ENCODE data around the gene CCDC90B.

The CCDC90B gene

GRCh38 chr11:83303316-83303715, 17.1 kb upstream of the CCDC90B start:
- Histone ChIP-seq H3K9me2 (replicated peaks; ENCODE audit: control insufficient read depth, low read length) (no peaks in the 10 kb centered on the region), H3K79me2 (ENCODE audit: control insufficient read depth, low read length) (no peaks in the 10 kb centered on the region), H3K27ac (ENCODE audit: low read depth, low read length) (no peak overlapping the region), H3K4me3 (ENCODE audit: low read length) (no peak overlapping the region), H3K36me3 (ENCODE audit: control insufficient read depth, low read length) (no peaks in the 10 kb centered on the region), H3K9me3 (ENCODE audit: control insufficient read depth, insufficient read depth, low read length) (no peaks in the 10 kb centered on the region), H3F3A (ENCODE audit: control insufficient read depth, insufficient read depth) (no peaks in the 10 kb centered on the region), H3K4me1 (ENCODE audit: control insufficient read depth, low read length) (no peaks in the 10 kb centered on the region), H3K4me2 (ENCODE audit: low read length) (no peak overlapping the region), H4K20me1 (ENCODE audit: control insufficient read depth, insufficient read depth, low read depth, low read length) (no peaks in the 10 kb centered on the region), H3K27me3 (ENCODE audit: control insufficient read depth, low read length) (no peaks in the 10 kb centered on the region)
- TF ChIP-seq EZH2phosphoT487 (IDR thresholded peaks at IDR 0.05; ENCODE audit: borderline replicate concordance, low read length), result no peak
- TF ChIP-seq, protein P1, sequence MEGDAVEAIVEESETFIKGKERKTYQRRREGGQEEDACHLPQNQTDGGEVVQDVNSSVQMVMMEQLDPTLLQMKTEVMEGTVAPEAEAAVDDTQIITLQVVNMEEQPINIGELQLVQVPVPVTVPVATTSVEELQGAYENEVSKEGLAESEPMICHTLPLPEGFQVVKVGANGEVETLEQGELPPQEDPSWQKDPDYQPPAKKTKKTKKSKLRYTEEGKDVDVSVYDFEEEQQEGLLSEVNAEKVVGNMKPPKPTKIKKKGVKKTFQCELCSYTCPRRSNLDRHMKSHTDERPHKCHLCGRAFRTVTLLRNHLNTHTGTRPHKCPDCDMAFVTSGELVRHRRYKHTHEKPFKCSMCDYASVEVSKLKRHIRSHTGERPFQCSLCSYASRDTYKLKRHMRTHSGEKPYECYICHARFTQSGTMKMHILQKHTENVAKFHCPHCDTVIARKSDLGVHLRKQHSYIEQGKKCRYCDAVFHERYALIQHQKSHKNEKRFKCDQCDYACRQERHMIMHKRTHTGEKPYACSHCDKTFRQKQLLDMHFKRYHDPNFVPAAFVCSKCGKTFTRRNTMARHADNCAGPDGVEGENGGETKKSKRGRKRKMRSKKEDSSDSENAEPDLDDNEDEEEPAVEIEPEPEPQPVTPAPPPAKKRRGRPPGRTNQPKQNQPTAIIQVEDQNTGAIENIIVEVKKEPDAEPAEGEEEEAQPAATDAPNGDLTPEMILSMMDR (IDR thresholded peaks at IDR 0.05; ENCODE audit: low read depth, low read length, poor library complexity, severe bottlenecking), result no peak

GRCh38 chr11:83302151-83302550, 16.0 kb upstream of the CCDC90B start:
- no peak for TF ChIP-seq EZH2phosphoT487 (IDR thresholded peaks at IDR 0.05; ENCODE audit: borderline replicate concordance, low read length)
- TF ChIP-seq, protein P1 (IDR thresholded peaks at IDR 0.05; ENCODE audit: low read depth, low read length, poor library complexity, severe bottlenecking), result no peak
- H3K9me3 ChIP-seq (ENCODE audit: control insufficient read depth, insufficient read depth, low read length), result no peaks in the 10 kb centered on the region
- no peaks in the 10 kb centered on the region for H3K9me2 ChIP-seq (replicated peaks; ENCODE audit: control insufficient read depth, low read length)
- H3K36me3 ChIP-seq (ENCODE audit: control insufficient read depth, low read length), result no peaks in the 10 kb centered on the region
- no peak overlapping the region for H3K27ac ChIP-seq (ENCODE audit: low read depth, low read length)
- no peaks in the 10 kb centered on the region for H3K27me3 ChIP-seq (ENCODE audit: control insufficient read depth, low read length)
- H3K4me1 ChIP-seq (ENCODE audit: control insufficient read depth, low read length), result no peaks in the 10 kb centered on the region
- H3F3A ChIP-seq (ENCODE audit: control insufficient read depth, insufficient read depth), result no peaks in the 10 kb centered on the region
- no peak overlapping the region for H3K4me3 ChIP-seq (ENCODE audit: low read length)
- H3K79me2 ChIP-seq (ENCODE audit: control insufficient read depth, low read length), result no peaks in the 10 kb centered on the region
- no peak overlapping the region for H3K4me2 ChIP-seq (ENCODE audit: low read length)
- no peaks in the 10 kb centered on the region for H4K20me1 ChIP-seq (ENCODE audit: control insufficient read depth, insufficient read depth, low read depth, low read length)

- Histone ChIP-seq H4K20me1 (ENCODE audit: control insufficient read depth, insufficient read depth, low read depth, low read length) (no peaks in the 10 kb centered on the region), H3K27me3 (ENCODE audit: control insufficient read depth, low read length) (no peaks in the 10 kb centered on the region), H3K9me3 (ENCODE audit: control insufficient read depth, insufficient read depth, low read length) (no peaks in the 10 kb centered on the region), H3K27ac (ENCODE audit: low read depth, low read length) (no peak overlapping the region), H3K4me1 (ENCODE audit: control insufficient read depth, low read length) (no peaks in the 10 kb centered on the region), H3K9me2 (replicated peaks; ENCODE audit: control insufficient read depth, low read length) (no peaks in the 10 kb centered on the region), H3K36me3 (ENCODE audit: control insufficient read depth, low read length) (no peaks in the 10 kb centered on the region), H3F3A (ENCODE audit: control insufficient read depth, insufficient read depth) (no peaks in the 10 kb centered on the region), H3K4me2 (ENCODE audit: low read length) (no peak overlapping the region), H3K79me2 (ENCODE audit: control insufficient read depth, low read length) (no peaks in the 10 kb centered on the region), H3K4me3 (ENCODE audit: low read length) (no peak overlapping the region)
- TF ChIP-seq, protein P1 (IDR thresholded peaks at IDR 0.05; ENCODE audit: low read depth, low read length, poor library complexity, severe bottlenecking), result no peak
- TF ChIP-seq EZH2phosphoT487 (IDR thresholded peaks at IDR 0.05; ENCODE audit: borderline replicate concordance, low read length), result no peak
Measured at GRCh38 chr11:83299681-83300080, 13.5 kb upstream of the CCDC90B start.

GRCh38 chr11:83294208-83294607, 8.0 kb upstream of the CCDC90B start:
- TF ChIP-seq EZH2phosphoT487 (IDR thresholded peaks at IDR 0.05; ENCODE audit: borderline replicate concordance, low read length), result no peak
- TF ChIP-seq, protein P1 (IDR thresholded peaks at IDR 0.05; ENCODE audit: low read depth, low read length, poor library complexity, severe bottlenecking), result no peak
- H3K27ac ChIP-seq (ENCODE audit: low read depth, low read length), result no peak overlapping the region

More at GRCh38 chr11:83294208-83294607, 8.0 kb upstream of the CCDC90B start:
- Histone ChIP-seq H3K9me3 (ENCODE audit: control insufficient read depth, insufficient read depth, low read length) (no peaks in the 10 kb centered on the region), H3F3A (ENCODE audit: control insufficient read depth, insufficient read depth) (peaks cover 1% of the 10 kb centered on the region), H3K4me3 (ENCODE audit: low read length) (no peak overlapping the region), H3K27me3 (ENCODE audit: control insufficient read depth, low read length) (no peaks in the 10 kb centered on the region), H3K4me2 (ENCODE audit: low read length) (no peak overlapping the region), H3K4me1 (ENCODE audit: control insufficient read depth, low read length) (peaks cover 19% of the 10 kb centered on the region), H3K9me2 (replicated peaks; ENCODE audit: control insufficient read depth, low read length) (no peaks in the 10 kb centered on the region), H3K36me3 (ENCODE audit: control insufficient read depth, low read length) (no peaks in the 10 kb centered on the region), H4K20me1 (ENCODE audit: control insufficient read depth, insufficient read depth, low read depth, low read length) (no peaks in the 10 kb centered on the region), H3K79me2 (ENCODE audit: control insufficient read depth, low read length) (no peaks in the 10 kb centered on the region)
